H1 (cell line): Measurements from ENCODE around the gene ARHGAP10. TPM values are rescaled to one million over a fixed set of nuclear protein-coding genes. Genes with fewer than 3 reads are reported as not detected.

Experiments
- E2F6 ChIP-seq: IDR thresholded peaks from 2 replicates; pipeline ENCODE4 v1.6.1; 2012; ENCODE audit warnings: inconsistent platforms
- FOSL1 ChIP-seq: IDR thresholded peaks from 2 replicates; pipeline ENCODE4 v1.6.1; 2011; ENCODE audit warnings: mild to moderate bottlenecking, low read depth, low read length, moderate library complexity; ENCODE audit not compliant: insufficient read depth
- MAFK ChIP-seq: IDR thresholded peaks from 2 replicates; pipeline ENCODE4 v1.6.1; 2012; ENCODE audit warnings: low read depth, mild to moderate bottlenecking, improper control_type of control experiment, low read length
- USF2 ChIP-seq: IDR thresholded peaks from 2 replicates; pipeline ENCODE4 v1.6.1; 2011; ENCODE audit warnings: low read length, improper control_type of control experiment
- polyA plus RNA-seq, 7 experiments: library from polyadenylated mRNA; depleted of rRNA in 3 of 7; stranded (reverse) in 5 of 7; unstranded in 2 of 7; fragments of >200 nt in 5 of 7; fragments of 200-250 nt in 2 of 7; gene quantifications; 1 replicate in 5 of 7; 2 replicates in 1 of 7; 4 replicates in 1 of 7; pipeline versions ENCODE4 v1.2.1 to v1.2.3, GENCODE V29; 2011 to 2013; ENCODE audit warnings: missing spikeins in 2 of 7, mixed read lengths in 2 of 7
- total RNA-seq: library from RNA; stranded (reverse); fragmentation: NEBNext Ultra II Directional; extraction: Animal tissue kit (Norgen Biotek cat#: 25700); gene quantifications from 2 replicates; pipeline ENCODE4 v1.2.1, GENCODE V29; 2021
- TF ChIP-seq, protein P1 (sequence below): fragments of 300-600 bp; sonication (generic); IDR thresholded peaks from 2 replicates; pipeline ENCODE4 v1.7.1; 2012; ENCODE audit warnings: low read length, moderate library complexity, mild to moderate bottlenecking, inconsistent platforms; ENCODE audit not compliant: insufficient replicate concordance

Gene ARHGAP10
- total and polyA plus RNA-seq, 2 of the 8 experiments (the other 6 are each of a cell fraction or from before 2014, with no cell fraction given) = 3.7 to 6.1 TPM

DNA sequence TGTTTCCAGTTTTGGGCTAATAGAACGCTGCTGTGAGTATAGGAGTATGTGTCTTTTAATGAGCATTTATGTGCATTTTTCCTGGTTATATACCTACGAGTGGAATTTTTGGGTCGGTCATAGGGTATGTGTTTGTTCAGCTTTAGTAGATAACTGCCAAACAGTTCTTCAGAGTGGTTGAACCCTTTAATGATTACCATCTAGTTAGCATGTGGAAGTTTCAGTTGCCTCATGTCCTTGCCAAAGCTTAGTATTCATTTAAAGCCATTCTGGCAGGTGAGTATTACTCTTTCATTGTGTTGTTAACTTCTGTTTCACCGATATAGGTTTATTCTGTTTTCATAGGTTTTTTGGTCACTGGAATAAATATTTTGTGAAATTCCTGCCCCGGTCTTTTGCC, 229.1 kb downstream of the ARHGAP10 start (continued):
- TF ChIP-seq MAFK = no peak
- TF ChIP-seq FOSL1 = no peak
- no peak for TF ChIP-seq E2F6
- TF ChIP-seq, protein P1, sequence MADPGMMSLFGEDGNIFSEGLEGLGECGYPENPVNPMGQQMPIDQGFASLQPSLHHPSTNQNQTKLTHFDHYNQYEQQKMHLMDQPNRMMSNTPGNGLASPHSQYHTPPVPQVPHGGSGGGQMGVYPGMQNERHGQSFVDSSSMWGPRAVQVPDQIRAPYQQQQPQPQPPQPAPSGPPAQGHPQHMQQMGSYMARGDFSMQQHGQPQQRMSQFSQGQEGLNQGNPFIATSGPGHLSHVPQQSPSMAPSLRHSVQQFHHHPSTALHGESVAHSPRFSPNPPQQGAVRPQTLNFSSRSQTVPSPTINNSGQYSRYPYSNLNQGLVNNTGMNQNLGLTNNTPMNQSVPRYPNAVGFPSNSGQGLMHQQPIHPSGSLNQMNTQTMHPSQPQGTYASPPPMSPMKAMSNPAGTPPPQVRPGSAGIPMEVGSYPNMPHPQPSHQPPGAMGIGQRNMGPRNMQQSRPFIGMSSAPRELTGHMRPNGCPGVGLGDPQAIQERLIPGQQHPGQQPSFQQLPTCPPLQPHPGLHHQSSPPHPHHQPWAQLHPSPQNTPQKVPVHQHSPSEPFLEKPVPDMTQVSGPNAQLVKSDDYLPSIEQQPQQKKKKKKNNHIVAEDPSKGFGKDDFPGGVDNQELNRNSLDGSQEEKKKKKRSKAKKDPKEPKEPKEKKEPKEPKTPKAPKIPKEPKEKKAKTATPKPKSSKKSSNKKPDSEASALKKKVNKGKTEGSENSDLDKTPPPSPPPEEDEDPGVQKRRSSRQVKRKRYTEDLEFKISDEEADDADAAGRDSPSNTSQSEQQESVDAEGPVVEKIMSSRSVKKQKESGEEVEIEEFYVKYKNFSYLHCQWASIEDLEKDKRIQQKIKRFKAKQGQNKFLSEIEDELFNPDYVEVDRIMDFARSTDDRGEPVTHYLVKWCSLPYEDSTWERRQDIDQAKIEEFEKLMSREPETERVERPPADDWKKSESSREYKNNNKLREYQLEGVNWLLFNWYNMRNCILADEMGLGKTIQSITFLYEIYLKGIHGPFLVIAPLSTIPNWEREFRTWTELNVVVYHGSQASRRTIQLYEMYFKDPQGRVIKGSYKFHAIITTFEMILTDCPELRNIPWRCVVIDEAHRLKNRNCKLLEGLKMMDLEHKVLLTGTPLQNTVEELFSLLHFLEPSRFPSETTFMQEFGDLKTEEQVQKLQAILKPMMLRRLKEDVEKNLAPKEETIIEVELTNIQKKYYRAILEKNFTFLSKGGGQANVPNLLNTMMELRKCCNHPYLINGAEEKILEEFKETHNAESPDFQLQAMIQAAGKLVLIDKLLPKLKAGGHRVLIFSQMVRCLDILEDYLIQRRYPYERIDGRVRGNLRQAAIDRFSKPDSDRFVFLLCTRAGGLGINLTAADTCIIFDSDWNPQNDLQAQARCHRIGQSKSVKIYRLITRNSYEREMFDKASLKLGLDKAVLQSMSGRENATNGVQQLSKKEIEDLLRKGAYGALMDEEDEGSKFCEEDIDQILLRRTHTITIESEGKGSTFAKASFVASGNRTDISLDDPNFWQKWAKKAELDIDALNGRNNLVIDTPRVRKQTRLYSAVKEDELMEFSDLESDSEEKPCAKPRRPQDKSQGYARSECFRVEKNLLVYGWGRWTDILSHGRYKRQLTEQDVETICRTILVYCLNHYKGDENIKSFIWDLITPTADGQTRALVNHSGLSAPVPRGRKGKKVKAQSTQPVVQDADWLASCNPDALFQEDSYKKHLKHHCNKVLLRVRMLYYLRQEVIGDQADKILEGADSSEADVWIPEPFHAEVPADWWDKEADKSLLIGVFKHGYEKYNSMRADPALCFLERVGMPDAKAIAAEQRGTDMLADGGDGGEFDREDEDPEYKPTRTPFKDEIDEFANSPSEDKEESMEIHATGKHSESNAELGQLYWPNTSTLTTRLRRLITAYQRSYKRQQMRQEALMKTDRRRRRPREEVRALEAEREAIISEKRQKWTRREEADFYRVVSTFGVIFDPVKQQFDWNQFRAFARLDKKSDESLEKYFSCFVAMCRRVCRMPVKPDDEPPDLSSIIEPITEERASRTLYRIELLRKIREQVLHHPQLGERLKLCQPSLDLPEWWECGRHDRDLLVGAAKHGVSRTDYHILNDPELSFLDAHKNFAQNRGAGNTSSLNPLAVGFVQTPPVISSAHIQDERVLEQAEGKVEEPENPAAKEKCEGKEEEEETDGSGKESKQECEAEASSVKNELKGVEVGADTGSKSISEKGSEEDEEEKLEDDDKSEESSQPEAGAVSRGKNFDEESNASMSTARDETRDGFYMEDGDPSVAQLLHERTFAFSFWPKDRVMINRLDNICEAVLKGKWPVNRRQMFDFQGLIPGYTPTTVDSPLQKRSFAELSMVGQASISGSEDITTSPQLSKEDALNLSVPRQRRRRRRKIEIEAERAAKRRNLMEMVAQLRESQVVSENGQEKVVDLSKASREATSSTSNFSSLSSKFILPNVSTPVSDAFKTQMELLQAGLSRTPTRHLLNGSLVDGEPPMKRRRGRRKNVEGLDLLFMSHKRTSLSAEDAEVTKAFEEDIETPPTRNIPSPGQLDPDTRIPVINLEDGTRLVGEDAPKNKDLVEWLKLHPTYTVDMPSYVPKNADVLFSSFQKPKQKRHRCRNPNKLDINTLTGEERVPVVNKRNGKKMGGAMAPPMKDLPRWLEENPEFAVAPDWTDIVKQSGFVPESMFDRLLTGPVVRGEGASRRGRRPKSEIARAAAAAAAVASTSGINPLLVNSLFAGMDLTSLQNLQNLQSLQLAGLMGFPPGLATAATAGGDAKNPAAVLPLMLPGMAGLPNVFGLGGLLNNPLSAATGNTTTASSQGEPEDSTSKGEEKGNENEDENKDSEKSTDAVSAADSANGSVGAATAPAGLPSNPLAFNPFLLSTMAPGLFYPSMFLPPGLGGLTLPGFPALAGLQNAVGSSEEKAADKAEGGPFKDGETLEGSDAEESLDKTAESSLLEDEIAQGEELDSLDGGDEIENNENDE = no peak
- no peak for TF ChIP-seq USF2
